Fibroblast of lung (primary cell): ENCODE data around the gene GPC5. TPM values are rescaled to one million over a fixed set of nuclear protein-coding genes. Genes with fewer than 3 reads are reported as not detected.

Source experiments
- DNase-seq, 2 donors: peaks; one replicate each; pipeline versions ENCODE4 v3.0.0 to v3.0.0-alpha.2; 2010; ENCODE audit warnings: low read depth in 2 of 2
- H2AFZ ChIP-seq: 2 replicates; pipeline ENCODE4 v1.5.1; 2012; ENCODE audit warnings: low read length, control low read depth, inconsistent platforms
- H3K27ac ChIP-seq: 2 replicates; pipeline ENCODE4 v1.5.1; 2011; ENCODE audit warnings: low read length, control low read depth; ENCODE audit not compliant: insufficient read depth
- H3K27me3 ChIP-seq: 2 replicates; pipeline ENCODE4 v1.5.1; 2011; ENCODE audit warnings: mild to moderate bottlenecking, low read length; ENCODE audit not compliant: control insufficient read depth, insufficient read depth
- H3K36me3 ChIP-seq: 2 replicates; pipeline ENCODE4 v1.5.1; 2011; ENCODE audit warnings: low read length; ENCODE audit not compliant: control insufficient read depth, insufficient read depth
- H3K4me1 ChIP-seq: 2 replicates; pipeline ENCODE4 v1.5.1; 2011; ENCODE audit warnings: low read length; ENCODE audit not compliant: control insufficient read depth, insufficient read depth; ENCODE audit errors: extremely low read depth
- H3K4me2 ChIP-seq: 2 replicates; pipeline ENCODE4 v1.5.1; 2011; ENCODE audit warnings: low read length, control low read depth; ENCODE audit not compliant: insufficient read depth; ENCODE audit errors: extremely low read depth
- H3K4me3 ChIP-seq, 4 experiments: fragments of 200-600 bp in 1 of 4; sonication (generic) in 1 of 4; replicated peaks in 1 of 4; 2 replicates each; pipeline ENCODE4 v1.5.1; 2011 to 2016; ENCODE audit warnings: low read length in 4 of 4, low read depth in 3 of 4, mild to moderate bottlenecking in 3 of 4, control low read depth in 2 of 4, inconsistent platforms in 1 of 4, mixed read lengths in 1 of 4; ENCODE audit not compliant: insufficient read depth in 1 of 4; ENCODE audit errors: control extremely low read depth in 1 of 4
- H3K79me2 ChIP-seq: 2 replicates; pipeline ENCODE4 v1.5.1; 2012; ENCODE audit warnings: mild to moderate bottlenecking, low read length, inconsistent platforms; ENCODE audit not compliant: control insufficient read depth, insufficient read depth
- H3K9ac ChIP-seq: 2 replicates; pipeline ENCODE4 v1.5.1; 2011; ENCODE audit warnings: mild to moderate bottlenecking, low read length, control low read depth; ENCODE audit not compliant: insufficient read depth
- H3K9me3 ChIP-seq: 2 replicates; pipeline ENCODE4 v1.5.1; 2012; ENCODE audit warnings: low read depth, low read length; ENCODE audit not compliant: control insufficient read depth, insufficient read depth
- H4K20me1 ChIP-seq: 2 replicates; pipeline ENCODE4 v1.5.1; 2011; ENCODE audit warnings: low read length; ENCODE audit not compliant: control insufficient read depth, insufficient read depth; ENCODE audit errors: extremely low read depth
- CTCF ChIP-seq, 2 donors: IDR thresholded peaks in 1 of 2; conservative IDR thresholded peaks in 1 of 2; 1 replicate in 1 of 2; 2 replicates in 1 of 2; pipeline ENCODE4 v1.5.1; 2011 to 2012; ENCODE audit warnings: low read length in 2 of 2, control low read depth in 1 of 2, inconsistent platforms in 1 of 2, low read depth in 1 of 2, mild to moderate bottlenecking in 1 of 2
- EZH2 ChIP-seq: IDR thresholded peaks from 2 replicates; pipeline ENCODE4 v1.5.1; 2012; ENCODE audit warnings: low read length, control low read depth, mild to moderate bottlenecking; ENCODE audit errors: missing control alignments
- polyA plus RNA-seq, 2 donors: library from polyadenylated mRNA; depleted of rRNA in 1 of 2; stranded (reverse) in 1 of 2; unstranded in 1 of 2; fragments of >200 nt; gene quantifications; 2 replicates each; pipeline ENCODE4 v1.2.1, GENCODE V29; 2011 to 2012; ENCODE audit warnings: missing spikeins in 1 of 2
- total RNA-seq: library from RNA; depleted of rRNA; stranded (reverse); fragments of >200 nt; gene quantifications from 2 replicates; pipeline ENCODE4 v1.2.1, GENCODE V29; 2014

The GPC5 gene
- total and polyA plus RNA-seq, 2 donors (not counting 1 experiment from before 2014, with no cell fraction given) = 0.17 TPM; not detected in 1

- no peak for DNase-seq
- H3K9ac ChIP-seq = no peak overlapping the region
- H3K9me3 ChIP-seq = no peaks in the 10 kb centered on the region
- H4K20me1 ChIP-seq = no peaks in the 10 kb centered on the region
- no peaks in the 10 kb centered on the region for H3K4me1 ChIP-seq
- H3K27ac ChIP-seq = no peak overlapping the region
- TF ChIP-seq EZH2 = no peak
- no peak for TF ChIP-seq CTCF (conservative IDR thresholded peaks at IDR 0.05 in 1 of 2, IDR thresholded peaks at IDR 0.05 in 1 of 2; ENCODE audit: low read depth in 1 of 2, low read length in 2 of 2)
- H3K27me3 ChIP-seq = no peaks in the 10 kb centered on the region
- no peak overlapping the region for H2AFZ ChIP-seq
- H3K36me3 ChIP-seq = no peaks in the 10 kb centered on the region
- H3K79me2 ChIP-seq = no peaks in the 10 kb centered on the region
- no peak overlapping the region for H3K4me3 ChIP-seq
- H3K4me2 ChIP-seq = no peak overlapping the region
These were observed 261.0 kb downstream of the GPC5 start for GRCh38 chr13:91659256-91660075.

DNA sequence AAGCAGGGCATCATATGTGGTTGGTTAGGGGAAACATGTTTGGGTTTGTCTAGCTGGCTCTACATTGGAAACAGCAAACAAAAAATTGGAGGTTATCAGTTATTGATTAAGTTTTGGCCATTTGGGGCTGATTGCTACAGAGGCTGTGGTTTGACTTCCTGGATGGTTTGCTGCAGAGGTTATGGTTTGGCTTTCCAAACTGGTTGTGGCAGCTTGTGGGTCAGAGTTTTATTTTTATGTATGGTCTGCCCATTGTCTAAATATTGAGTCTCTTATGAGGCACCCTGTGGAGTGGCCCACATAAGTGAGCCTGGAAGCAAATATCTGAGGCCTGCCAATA is 261.6 kb downstream of the GPC5 start:
- H3K36me3 ChIP-seq = no peaks in the 10 kb centered on the region
- no peaks in the 10 kb centered on the region for H3K79me2 ChIP-seq
- TF ChIP-seq CTCF (conservative IDR thresholded peaks at IDR 0.05 in 1 of 2, IDR thresholded peaks at IDR 0.05 in 1 of 2; ENCODE audit: low read depth in 1 of 2, low read length in 2 of 2) (no peak), EZH2 (no peak)
- no peak overlapping the region for H3K27ac ChIP-seq
- H4K20me1 ChIP-seq = no peaks in the 10 kb centered on the region
- no peak for DNase-seq
- no peak overlapping the region for H2AFZ ChIP-seq
- no peaks in the 10 kb centered on the region for H3K4me1 ChIP-seq
- no peak overlapping the region for H3K9ac ChIP-seq
- no peaks in the 10 kb centered on the region for H3K9me3 ChIP-seq
- no peaks in the 10 kb centered on the region for H3K27me3 ChIP-seq
- H3K4me2 ChIP-seq = no peak overlapping the region
- no peak overlapping the region for H3K4me3 ChIP-seq

- H2AFZ ChIP-seq = no peak overlapping the region
- H3K9me3 ChIP-seq = no peaks in the 10 kb centered on the region
- H3K4me2 ChIP-seq = no peak overlapping the region
- no peaks in the 10 kb centered on the region for H3K27me3 ChIP-seq
- H3K9ac ChIP-seq = no peak overlapping the region
- H3K4me3 ChIP-seq = no peak overlapping the region
- H3K4me1 ChIP-seq = no peaks in the 10 kb centered on the region
- H3K27ac ChIP-seq = no peak overlapping the region
- no peak for DNase-seq
- H3K79me2 ChIP-seq = no peaks in the 10 kb centered on the region
- H4K20me1 ChIP-seq = no peaks in the 10 kb centered on the region
- TF ChIP-seq CTCF (conservative IDR thresholded peaks at IDR 0.05 in 1 of 2, IDR thresholded peaks at IDR 0.05 in 1 of 2; ENCODE audit: low read depth in 1 of 2, low read length in 2 of 2) = no peak
- TF ChIP-seq EZH2 = no peak
- H3K36me3 ChIP-seq = no peaks in the 10 kb centered on the region
These were observed 263.5 kb downstream of the GPC5 start for GRCh38 chr13:91661692-91662490.
